Activated naive CD8-positive, alpha-beta T cell treated with anti-CD3 and anti-CD28 coated beads, Interleukin-2, amount 50 U/mL, for 16 hours (primary cell): ENCODE measurements around the gene FASLG.
"Not testable (repeated sequence)": the region's sequence is repeated elsewhere in the genome, so short reads cannot be mapped to it uniquely, and the experiment has no call there.

ENCODE experiments used
- DNase-seq: peaks from one replicate; pipeline ENCODE4 v3.0.0-alpha.2; 2020; ENCODE audit warnings: low read depth, low spot score

The FASLG gene, protein sequence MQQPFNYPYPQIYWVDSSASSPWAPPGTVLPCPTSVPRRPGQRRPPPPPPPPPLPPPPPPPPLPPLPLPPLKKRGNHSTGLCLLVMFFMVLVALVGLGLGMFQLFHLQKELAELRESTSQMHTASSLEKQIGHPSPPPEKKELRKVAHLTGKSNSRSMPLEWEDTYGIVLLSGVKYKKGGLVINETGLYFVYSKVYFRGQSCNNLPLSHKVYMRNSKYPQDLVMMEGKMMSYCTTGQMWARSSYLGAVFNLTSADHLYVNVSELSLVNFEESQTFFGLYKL

GRCh38 chr1:172658871-172659453, at the start of gene FASLG:
FASLG (plus strand) TSS chr1:172659103; CDS start chr1:172659202, 99 bp downstream.
- peak; percentile 30 for DNase-seq

DNA sequence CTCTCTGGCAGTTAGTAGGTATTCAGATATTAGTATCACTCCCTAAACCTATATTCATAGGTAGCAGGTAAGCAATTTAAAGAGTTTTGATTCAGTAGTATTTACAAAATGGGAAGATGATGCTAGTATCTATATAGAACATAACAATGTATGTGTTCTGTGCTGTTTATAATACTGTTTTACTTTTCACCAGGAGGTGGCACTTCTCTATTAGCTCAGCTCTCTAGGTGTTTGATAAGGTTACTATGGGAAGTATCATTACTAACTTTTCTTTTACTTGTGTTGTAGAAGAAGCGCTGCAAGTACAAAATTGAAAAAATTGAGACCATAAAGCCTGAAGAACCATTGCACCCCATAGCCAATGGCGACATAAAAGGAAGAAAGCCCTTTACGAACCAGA, 49.4 kb upstream of the FASLG start:
- DNase-seq, result no peak

DNA sequence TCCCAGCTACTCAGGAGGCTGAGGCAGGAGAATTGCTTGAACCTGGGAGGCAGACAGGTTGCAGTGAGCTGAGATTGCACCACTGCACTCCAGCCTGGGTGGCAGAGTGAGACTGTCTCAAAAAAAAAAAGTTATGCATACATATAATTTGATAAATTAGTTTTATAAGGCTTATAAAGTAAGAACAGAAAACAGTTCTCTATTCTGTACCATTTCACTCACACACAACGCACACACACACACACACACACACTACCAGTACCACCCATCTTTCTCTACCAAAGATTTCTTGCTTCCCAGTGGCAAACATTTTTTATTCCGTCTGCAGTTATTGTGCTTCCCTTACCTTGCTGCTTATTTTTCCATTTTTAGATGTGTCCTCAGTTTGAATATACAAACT, 46.4 kb upstream of the FASLG start:
- no peak for DNase-seq

DNA sequence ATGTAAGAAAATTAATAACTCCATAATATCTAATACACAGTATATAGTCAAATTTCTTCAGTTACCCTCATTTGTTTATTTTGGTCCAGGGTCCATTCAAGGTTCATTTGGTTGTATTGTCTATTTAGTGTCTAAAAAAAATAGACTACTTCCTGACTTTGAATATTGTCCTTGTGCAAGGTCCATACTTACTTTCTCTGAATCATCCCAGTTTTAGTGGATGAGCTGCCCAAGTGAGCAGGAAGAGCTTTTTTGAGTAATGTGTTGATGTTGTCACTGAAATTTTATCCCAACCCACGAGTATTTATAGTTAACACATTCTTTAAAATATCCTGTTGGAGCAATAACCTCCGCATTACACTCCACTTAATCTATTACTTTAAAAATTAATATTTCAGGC, 45.6 kb upstream of the FASLG start:
- DNase-seq, result no peak

DNA sequence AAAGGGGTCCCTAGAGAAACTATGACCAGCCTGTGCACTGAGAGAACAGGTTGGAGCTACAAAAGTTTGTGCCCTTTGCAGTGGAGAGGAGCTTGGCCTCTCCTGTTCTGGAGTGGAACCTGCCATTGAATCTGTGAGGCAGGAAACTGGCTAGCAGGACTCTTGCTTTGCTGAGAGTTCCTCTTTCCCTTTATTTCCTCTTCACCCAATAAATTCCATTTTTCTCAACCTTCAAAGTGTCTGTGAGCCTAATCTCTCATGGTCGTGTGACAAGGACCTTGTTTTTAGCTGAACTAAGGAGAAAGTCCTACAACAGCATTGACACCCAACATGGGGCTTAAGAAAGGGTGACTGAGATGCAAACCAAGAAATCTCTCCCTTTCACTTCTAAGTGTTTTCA, 42.7 kb upstream of the FASLG start:
- DNase-seq, result no peak

DNA sequence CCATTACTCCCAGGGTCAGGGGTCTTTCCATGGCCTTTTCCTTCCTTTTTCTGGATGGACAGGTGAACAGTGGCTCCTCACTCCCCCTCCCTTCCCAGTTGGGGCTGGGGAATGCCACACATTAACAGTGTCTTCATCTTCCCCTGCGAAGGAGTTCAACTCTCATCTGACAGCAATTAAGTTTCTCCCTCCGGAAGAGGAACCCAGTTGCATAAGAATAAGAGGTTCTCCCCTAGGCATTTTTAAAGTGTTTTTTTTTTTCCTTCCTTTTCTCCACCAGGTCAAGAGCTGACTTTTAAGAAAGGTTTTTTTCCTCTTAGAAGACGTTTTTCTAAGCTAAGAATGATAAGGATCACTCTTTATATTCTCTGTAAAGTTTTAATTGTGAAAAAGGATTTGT, 42.3 kb upstream of the FASLG start:
- no peak for DNase-seq

GRCh38 chr1:172620603-172621002, 38.3 kb upstream of the FASLG start:
- DNase-seq, result not testable (repeated sequence)

- DNase-seq, result no peak
These were observed 36.4 kb upstream of the FASLG start for GRCh38 chr1:172622541-172622940.

- DNase-seq, result no peak
These were observed 35.2 kb upstream of the FASLG start for GRCh38 chr1:172623748-172624147.

DNA sequence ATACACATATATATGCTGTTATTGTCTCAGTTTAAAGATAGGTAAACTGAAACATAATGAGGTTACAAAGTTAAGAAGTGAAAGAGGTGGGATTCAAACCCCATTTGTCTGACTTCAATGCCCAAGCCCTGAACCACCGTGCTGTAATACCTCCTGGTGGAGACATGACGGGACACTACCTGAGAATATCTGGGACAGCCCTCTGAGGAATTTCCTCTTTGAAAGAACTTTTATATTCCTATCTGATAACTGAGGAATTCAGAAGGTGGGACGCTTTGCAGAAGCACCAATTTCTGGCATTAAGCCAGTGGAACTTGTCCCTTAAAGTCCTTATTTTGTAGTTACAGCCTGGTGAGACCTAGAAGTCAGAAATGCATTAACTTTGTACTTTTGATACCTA, 32.1 kb upstream of the FASLG start:
- DNase-seq, result no peak

- DNase-seq, result no peak
These were observed 31.2 kb upstream of the FASLG start for GRCh38 chr1:172627702-172628101.

DNA sequence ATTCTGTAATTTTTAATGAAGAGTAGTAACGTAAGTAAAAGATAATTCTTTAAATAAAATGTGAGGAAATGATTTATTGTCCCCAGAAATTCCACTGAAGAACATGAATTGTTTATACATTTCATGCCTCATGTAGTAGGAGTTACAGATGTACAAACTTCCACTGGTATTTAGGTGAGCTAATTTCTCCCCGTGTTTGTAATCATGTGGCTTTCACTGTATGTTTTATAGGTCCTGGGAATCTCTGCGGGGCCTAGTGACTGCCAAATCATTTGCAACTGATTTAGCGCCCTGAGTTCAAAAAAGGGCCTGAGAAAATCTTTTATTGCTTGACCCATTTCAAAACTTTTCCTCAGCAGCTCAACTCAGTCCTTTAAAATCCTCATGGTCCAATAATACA, 30.5 kb upstream of the FASLG start:
- no peak for DNase-seq

DNA sequence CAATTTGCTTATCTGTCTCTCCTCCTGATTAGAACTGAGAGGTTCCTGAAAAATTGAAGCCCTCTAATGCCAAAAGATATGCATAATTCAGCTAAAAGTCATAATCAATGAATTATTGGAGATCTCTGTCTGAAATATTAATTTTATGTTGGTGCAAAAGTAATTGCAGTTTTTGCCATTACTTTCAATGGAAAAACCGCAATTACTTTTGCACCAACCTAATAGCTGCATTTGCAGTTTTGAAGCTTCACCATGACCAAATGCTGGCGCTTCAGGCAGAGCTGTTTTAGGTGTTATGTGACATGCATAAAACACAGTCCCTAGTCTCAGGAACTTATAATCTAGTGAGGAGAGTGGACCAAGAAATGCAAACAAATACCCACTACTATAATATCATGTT, 29.7 kb upstream of the FASLG start:
- no peak for DNase-seq

DNA sequence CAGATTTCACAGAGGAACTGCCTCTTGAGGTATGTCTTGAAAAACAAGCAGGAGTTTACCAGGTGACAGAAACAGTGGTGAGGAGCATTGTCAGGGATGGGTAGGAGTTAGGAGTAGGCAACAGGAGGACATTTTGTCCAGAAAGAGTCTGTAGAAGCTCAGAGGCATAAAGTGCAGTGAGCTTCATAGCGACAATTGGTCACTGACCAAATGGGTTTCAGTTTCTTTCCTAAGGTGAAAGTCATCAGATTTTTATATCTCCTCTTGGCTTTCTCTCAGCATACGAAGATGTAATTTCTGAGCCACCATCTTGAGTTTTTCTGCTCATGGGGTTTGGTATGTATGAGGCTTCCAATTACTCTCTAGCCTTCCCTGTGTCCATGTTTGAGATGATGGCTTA, 29.3 kb upstream of the FASLG start:
- no peak for DNase-seq

- no peak for DNase-seq
These were observed 28.7 kb upstream of the FASLG start for GRCh38 chr1:172630056-172630818.

DNA sequence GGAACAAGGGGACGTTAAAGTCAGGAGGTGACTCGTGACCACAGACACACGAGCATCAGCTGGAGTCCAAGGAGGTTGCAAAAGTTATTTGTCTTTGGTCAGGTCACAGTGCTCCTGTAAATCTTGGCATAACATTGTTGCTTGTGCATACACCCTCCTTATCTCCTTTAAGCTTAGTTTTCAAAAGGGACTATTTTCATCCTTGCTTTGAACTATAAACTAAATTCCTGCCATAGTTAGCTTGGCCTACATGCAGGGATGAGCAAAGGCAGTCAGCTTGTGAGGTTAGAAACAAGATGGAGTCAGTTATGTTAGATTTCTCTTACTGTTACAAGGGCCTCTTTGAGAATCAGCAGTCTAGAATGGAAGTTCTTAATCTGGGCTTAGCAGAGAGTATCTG, 28.0 kb upstream of the FASLG start:
- no peak for DNase-seq

DNA sequence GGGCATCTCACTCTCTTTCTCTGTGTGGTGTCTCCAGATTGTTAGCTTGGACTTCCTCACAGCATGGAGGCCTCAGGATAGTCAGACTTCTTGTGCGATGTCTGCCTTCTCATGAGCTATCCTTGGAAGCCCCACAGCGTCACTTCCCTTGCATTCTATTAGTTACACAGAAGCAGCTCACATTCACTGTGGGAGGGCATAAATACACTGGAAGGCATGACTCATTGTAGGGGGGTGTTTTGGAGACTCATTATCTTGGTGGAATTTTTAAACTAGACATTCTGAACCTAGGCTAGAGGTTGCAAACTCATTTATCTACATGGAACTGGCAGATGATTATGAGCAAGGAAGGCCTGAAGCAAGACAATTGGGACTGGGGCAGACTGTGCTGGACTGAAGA, 21.4 kb upstream of the FASLG start:
- DNase-seq, result no peak

DNA sequence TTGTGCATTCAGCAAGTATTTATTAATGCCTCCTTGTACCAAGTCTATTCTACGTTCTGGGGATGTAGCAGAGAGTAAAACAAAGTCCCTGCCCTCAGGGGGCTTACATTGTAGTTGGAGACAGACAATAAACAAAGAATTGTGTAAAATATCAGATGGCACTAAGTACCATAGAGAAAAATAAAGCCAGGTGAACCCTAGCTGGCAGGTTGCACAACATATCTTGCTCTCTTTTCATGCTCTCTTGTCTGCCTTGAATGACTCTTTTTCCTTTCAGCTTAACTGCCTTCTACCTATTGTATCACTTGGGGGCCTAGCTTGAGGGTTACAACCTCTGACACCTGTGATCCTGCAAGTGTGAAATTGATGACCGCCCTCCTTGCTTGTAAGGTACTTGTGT, 20.7 kb upstream of the FASLG start:
- DNase-seq, result no peak

GRCh38 chr1:172638885-172639831, 19.7 kb upstream of the FASLG start:
- DNase-seq, result peak; percentile 50

DNA sequence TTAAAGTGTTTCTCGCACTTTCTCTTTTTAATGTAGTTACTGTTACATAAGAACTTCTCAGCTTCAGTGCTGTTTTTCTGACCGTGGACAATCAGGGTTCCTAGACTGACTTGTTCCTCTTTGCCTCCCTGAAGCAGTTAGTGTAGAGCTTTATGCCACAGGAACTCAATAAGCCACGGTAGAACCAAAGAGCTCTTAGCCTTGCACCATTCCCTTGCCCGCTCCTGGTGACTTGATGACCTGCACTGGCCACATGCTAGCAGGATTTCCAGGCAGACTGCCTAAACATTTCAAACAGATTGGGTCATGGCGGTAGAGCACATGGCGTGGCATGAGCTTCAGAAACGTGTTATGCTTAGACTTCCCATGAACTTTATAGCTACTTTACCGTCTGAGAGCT, 18.8 kb upstream of the FASLG start:
- DNase-seq, result no peak

DNA sequence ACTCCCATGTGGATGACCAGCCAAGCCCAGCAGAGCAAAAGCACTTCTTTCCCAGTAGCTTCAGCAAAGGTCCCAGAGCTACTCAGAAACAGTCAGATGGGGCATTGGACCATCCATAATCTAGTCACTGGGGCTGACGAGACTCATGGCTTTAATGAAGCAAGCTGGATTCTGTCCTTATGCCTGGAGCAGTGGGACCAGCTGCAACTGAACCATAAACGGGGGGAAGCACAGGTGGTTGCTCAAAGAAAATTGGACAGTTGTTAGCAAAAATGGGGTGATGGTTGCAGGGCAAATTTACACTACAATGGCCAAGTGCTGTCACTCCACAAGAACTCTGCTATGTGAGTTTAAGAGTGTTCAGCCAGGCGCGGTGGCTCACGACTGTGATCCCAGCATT, 17.4 kb upstream of the FASLG start:
- DNase-seq, result no peak

DNA sequence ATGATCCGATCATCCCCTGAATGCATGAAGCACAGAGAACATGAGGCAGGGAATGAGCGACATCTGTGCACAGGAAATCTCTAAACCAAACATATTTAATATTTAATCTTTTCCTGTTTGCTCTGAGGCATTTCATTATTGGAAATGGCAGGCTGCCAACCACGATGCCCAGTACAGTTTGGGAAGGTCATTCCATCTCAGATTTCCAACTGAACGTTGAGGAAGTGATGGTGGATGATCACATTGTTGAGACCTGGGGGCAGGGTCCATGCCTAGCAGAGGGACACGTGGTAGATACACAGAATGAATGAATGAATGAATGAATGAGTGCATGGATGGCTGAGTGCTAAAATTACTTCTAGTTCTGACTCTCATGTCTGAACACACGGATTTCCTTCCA, 15.9 kb upstream of the FASLG start:
- no peak for DNase-seq
